Renal pelvis (tissue), 4 donors: ENCODE measurements around the gene GNB3. TPM values are rescaled to one million over a fixed set of nuclear protein-coding genes. Genes with fewer than 3 reads are reported as not detected.

ENCODE experiments used
- DNase-seq: peaks from one replicate; pipeline ENCODE4 v3.0.0-alpha.2; 2013
- polyA plus RNA-seq, 3 donors: library from polyadenylated mRNA; unstranded; fragments of 120-200 nt; gene quantifications; one replicate each; pipeline ENCODE4 v1.2.1, GENCODE V29; 2013; ENCODE audit not compliant: insufficient read length in 3 of 3

The GNB3 gene
- polyA plus RNA-seq, 3 donors = 7.0 to 13.0 (median 9.9) TPM

GRCh38 chr12:6834873-6835272, 5.9 kb upstream of the GNB3 start:
- no peak for DNase-seq

- no peak for DNase-seq
Observed at GRCh38 chr12:6836851-6837250, 3.9 kb upstream of the GNB3 start.

- no peak for DNase-seq
Observed at GRCh38 chr12:6837370-6838060, 3.2 kb upstream of the GNB3 start.

- no peak for DNase-seq
Observed at GRCh38 chr12:6838854-6839253, 1.9 kb upstream of the GNB3 start.

GRCh38 chr12:6839482-6840201, 1.1 kb upstream of the GNB3 start:
- DNase-seq = no peak

DNA sequence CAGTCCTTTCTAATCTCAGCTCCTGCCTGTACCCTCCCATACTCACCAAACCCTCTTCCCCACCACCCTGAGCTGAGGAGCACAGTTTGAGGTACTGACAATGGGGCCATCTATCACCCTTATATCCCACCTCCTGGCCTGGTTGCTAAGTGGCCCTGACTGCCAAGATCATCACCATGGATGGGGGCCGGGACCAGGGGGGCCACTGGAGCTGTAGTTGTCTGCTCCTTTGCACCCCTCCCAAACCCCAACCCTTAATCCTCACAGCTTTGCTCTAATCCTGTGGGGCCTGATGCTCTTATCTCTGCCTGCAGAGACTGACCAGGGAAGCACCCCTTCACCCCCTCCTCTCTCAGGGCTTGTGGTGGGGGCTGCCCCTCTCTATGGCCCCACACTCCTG, 395 bp upstream of the GNB3 start:
- no peak for DNase-seq

DNA sequence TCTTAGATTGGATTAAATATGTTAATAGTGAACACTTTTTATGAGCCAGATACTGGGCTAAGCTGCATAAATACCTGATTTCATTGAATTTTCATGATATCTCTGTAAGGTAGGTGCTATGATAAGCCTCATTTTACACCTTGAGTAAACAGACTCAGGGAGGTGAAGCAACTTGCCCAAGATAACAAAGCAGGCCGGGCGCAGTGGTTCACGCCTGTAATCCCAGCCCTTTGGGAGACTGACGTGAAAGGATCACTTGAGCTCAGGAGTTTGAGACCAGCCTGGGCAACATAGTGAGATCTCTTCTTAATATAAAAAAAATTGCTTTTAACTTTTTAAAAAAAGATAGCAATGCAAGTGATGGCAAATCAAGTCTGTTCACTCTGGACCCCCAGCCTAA, 1.4 kb downstream of the GNB3 start:
- DNase-seq = no peak

- DNase-seq = no peak
Observed at GRCh38 chr12:6843118-6843902, 2.6 kb downstream of the GNB3 start.

DNA sequence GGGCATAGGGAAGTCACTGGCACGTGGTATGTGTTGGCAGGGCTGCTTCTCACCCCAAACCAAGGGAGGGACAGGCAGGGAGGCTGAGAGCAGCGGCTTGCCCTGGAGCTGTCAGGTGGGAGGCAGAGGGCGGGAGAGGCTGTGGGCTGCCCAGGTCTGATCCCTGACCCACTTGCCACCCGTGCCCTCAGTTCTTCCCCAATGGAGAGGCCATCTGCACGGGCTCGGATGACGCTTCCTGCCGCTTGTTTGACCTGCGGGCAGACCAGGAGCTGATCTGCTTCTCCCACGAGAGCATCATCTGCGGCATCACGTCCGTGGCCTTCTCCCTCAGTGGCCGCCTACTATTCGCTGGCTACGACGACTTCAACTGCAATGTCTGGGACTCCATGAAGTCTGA, 4.7 kb downstream of the GNB3 start:
- DNase-seq = no peak

GRCh38 chr12:6846316-6846869, 5.7 kb downstream of the GNB3 start:
- no peak for DNase-seq

DNA sequence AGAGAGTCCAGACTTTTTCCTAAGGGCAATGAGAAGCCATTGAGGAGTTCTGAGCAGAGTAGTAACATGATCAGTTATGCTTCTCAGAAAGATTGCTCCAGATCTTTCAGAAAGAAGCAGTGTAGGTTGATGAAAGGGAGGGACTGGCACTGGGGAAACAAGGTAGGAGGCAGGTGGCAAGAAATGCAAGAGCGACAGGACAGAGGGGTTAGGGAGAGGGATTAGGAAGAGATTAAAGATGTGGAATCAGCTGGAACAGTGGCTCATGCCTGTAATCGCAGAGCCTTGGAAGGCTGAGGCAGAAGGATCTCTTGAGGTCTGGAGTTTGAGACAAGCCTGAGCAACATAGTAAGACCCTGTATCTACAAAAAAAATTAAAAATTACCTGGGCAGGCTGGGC, 7.0 kb downstream of the GNB3 start:
- DNase-seq = no peak

GRCh38 chr12:6849427-6849826, 8.7 kb downstream of the GNB3 start:
- DNase-seq = no peak

DNA sequence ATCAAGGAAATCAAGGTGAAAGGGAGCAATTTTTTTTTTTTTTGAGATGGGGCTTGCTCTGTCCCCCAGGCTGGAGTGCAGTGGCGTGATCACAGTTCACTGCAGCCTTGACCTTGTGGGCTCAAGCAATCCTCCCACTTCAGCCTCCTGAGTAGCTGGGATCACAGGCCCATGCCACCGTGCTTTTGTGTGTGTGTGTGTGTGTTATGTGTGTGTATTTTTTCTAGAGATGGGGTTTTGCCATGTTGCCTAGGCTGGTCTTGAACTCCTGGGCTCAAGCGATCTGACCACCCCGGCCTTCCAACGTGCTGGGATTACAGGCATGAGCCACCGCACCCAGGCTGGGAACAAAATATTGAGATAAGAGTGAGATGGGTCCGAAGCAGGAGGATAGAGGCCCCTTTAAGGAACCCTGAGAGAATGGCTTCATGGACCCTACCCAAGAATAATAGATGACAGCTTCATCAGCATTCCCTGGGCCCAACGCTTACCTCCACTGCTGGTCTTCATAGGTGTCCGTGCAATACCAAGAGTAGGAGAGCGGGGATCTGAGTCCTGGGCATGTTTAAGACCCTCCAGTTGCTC, 9.3 kb downstream of the GNB3 start:
- no peak for DNase-seq

GRCh38 chr12:6850796-6851152, 10.0 kb downstream of the GNB3 start:
- DNase-seq = no peak

GRCh38 chr12:6851153-6851920, 10.6 kb downstream of the GNB3 start, which contains the start of gene CDCA3:
Gene CDCA3 (minus strand): TSS chr12:6851286. CDS start chr12:6850952, 334 bp downstream.
- DNase-seq = peak; percentile 97

- DNase-seq = peak; percentile 100
Observed at GRCh38 chr12:6851921-6852650, 11.4 kb downstream of the GNB3 start, which contains the start of gene USP5. Gene USP5 (plus strand): TSS chr12:6852150. CDS start chr12:6852180, 30 bp downstream.

GRCh38 chr12:6852651-6853354, 12.1 kb downstream of the GNB3 start:
- no peak for DNase-seq

DNA sequence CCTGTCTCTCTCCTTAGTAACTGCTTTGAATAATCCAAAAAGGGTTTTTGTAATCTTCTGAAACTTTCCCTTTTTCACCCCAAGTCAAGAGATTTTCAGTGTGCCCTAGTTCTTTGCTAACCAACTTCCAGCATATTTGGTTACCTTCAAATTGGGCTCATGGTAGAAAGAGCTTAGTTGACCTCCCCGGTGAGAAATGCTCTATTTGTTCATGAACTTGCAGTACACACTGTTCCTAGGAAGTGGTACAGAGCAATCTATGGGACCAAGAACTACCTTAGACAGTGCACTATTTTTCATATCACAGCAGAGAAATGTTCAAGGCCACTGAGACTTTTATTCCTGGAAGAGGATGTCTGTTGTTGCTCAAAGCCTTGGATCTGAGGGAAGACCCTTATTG, 12.9 kb downstream of the GNB3 start:
- no peak for DNase-seq

GRCh38 chr12:6854036-6854435, 13.3 kb downstream of the GNB3 start:
- no peak for DNase-seq

DNA sequence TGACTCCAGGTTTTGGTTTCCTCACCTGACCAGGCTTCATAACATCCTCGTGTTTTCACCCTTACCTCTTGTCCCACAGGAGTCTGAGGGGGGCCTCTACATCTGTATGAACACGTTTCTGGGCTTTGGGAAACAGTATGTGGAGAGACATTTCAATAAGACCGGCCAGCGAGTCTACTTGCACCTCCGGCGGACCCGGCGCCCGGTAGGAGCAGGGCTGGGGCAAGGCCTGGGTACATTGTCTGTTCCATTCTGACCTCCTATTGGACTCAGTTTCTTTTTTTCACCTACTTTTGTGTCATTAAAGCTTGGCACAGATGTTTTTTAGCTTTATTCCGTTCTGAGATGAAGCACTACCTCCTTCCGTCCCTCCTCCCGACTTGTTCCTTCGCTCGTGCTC, 14.6 kb downstream of the GNB3 start:
- DNase-seq = no peak
